HG02884 (cell line): Measurements from ENCODE around the gene SCPEP1.

ENCODE experiments used
- ATAC-seq: cut with Tn5 transposase; IDR thresholded peaks from one replicate; pipeline ENCODE4 v1.9.1; 2021; ENCODE audit warnings: mild to moderate bottlenecking, moderate library complexity; ENCODE audit not compliant: unreplicated experiment

SCPEP1 gene

DNA sequence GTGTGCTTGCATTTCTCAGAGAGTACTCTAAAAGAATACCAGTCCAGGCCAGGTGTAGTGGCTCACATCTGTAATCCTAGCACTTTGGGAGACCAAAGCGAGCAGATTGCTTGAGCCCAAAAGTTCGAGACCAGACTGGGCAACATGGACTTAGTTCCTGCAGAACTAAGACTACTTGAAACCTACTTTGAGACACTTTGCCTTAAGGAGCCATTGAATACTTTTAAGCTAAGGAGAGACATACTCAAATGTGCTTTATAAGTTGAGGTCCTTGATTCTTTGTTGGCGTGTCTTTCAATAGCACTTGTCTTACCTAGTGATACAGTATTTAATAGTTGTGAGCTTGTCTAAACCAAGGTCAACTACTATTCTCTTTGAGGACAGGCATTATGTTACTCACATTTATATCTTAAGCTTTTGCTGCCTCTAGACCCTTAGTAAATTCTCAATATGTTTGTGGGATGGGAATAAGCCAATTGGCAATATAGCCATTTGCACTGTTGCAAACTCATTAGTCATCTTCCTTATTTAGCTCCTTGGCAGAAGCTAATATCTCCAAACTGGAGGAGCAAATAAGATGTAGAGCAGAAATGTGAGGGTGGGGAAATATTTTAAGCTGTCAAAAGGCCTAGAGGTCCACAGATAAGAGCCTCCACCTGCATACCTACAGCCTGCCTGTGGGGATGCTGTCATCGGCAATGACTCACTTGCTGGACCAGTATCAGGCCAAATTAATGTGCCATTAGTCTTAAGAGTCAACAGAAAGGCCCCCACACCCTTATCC, 16.3 kb downstream of the SCPEP1 start:
- ATAC-seq, result no peak

DNA sequence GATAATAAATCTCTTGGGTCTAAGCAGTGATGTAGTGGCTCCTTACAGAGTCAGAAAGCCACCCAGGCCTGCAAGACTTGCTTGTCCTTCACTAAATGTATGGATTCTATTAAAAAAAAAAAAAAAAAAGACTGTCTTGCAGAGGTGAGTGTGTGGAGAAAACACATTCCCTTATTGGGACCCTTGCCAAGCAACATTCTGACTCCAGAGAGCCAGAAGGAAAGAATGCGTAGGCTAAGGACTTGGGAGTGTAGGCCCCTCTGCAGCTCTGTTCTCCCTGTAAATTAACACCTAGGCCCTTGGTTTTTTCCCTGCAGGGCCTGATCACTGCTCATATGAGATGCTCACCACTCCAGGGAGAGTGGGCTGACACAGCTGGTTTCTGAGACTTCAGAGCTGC, 17.8 kb downstream of the SCPEP1 start:
- no peak for ATAC-seq

DNA sequence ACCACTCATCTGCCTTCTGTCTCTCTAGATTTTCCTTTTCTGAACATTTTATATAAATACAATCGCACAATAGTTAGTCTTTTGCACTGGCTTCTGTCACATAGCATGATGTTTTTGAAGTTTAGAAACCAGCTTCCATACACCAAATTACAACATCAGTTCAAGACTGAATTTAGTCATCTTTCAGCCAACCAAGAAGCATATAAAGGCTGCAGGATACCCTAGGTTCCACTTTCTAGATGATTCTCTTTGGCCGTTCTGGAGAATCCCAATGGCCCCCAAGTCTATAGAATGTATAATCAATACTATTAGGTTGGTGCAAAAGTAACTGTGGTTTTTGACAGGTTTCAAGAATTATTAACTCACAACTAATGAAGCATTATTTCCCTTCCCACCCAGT, 19.4 kb downstream of the SCPEP1 start:
- no peak for ATAC-seq

DNA sequence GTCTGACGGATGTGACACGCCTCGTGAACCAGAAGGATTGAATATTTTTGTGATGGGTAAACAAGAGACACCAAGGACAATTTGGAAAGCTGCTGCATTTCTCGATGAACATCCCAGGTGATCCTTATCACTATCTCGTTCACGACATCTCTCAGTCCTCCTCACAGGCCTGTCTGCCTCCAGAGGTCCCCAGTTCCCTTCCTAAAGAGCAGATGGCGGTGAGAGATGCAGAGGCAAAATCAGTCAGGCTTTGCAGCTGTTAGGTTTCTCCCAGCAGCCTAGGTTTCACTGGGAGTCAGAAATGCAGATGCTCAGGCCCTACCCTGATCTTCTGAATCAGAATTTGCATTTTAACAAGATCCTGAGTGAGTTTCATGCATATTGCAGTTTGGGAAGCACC, 23.6 kb downstream of the SCPEP1 start:
- ATAC-seq, result no peak

DNA sequence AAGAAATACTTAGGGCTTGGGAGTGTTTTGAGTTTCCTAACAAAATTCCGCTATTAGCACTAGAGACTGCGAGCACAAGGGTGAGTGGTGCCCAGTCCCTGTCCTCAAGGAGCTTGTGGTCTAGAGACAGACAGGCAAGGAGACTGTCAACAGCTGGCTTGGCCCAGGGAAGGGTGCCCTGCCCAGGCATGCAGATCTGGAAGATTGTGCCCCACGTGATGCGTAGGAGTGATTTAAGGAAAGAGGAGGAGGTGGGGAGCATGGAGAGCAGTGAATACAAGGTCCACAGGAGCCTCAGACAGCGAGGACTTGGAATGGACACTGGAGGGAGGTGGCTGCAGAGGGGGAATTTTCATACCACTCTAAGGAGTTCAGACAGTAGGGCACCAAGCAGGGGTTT, 25.0 kb downstream of the SCPEP1 start:
- no peak for ATAC-seq

DNA sequence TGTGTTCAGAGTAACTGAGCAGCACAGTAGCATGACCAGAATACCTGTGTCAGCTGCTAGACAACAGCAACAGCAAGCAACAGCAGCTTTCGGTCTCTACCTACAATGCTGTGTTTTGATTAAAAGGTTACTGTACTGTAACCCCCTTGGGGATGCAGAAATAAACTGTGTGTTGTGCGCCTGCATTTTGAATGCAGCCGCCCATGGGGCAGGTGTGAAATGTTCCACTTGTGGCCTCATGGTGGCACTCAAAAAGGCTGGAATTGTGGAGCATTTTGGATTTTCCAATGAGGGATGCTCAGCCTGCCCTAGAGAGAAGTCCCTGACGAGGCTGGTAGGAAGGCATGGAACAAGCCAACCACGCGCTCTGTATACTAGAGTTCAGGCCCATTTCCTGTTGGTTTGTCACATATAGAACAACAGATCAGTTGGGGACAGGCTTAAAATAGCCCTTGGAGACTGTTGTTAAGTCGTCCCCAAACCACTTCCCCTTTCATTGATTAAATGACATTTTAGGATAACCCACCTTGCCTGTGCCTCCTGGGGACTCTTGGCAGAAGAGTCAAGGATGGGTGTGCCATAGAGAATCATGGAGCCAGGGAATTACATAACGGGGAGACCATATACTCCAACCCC, 27.1 kb downstream of the SCPEP1 start:
- peak; percentile 83 for ATAC-seq

DNA sequence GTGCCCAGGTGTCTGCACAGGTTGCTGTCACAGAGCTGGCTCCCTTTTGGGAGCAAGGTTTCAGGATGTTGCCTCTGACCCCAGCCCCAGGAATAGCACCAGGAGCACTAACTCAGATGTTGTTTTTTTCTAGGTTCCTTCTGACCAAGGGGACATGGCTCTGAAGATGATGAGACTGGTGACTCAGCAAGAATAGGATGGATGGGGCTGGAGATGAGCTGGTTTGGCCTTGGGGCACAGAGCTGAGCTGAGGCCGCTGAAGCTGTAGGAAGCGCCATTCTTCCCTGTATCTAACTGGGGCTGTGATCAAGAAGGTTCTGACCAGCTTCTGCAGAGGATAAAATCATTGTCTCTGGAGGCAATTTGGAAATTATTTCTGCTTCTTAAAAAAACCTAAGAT, 28.1 kb downstream of the SCPEP1 start:
- no peak for ATAC-seq

DNA sequence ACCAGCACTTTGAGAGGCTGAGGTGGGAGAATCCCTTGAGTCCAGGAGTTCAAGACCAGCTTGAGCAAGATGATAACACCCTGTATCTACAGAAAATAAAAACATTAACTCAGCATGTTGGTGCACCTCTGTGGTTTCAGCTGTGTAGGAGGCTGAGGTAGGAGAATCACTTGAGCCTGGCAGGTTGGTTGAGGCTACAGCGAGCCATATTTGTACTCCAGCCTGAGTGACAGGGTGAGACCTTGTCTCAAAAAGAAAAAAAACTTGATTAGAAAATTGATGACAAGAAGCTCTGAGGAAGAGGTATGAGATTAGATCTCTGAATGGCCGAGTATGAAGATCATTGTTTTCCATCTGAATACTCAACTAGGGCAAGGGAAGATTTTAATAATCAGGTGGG, 31.0 kb downstream of the SCPEP1 start:
- no peak for ATAC-seq

DNA sequence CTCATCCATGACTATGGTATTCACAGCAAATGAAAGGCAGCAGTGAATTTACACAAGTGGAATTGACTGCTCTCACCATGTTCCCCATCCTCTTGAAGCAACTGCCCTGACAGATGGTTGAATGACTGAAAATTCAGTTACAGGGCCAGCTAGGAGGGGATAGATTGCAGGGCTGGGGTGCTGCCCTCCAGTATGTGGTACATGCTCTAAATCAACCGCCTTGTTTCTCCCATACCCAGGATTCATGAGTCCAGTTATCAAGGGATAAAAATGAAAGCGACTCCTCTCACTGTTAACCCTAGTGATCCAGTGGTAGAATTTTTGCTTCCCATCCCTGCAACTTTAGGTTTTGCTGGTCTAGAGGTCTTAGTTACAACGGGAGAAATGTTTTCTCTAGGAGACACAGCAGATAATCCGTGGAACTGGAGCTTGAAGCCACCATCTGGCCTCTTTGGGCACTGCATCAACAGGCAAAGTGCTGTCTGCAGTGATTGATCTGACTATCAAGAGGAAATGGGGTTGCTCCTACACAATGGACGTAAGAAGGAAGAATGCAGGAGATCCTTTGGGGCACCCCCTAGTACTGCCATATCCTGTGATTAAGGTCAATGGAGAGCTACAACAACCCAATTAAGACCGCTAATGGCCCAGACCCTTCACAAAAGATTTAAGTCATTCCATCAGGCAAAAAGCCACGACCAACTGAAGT, 32.0 kb downstream of the SCPEP1 start:
- ATAC-seq, result peak; percentile 54

DNA sequence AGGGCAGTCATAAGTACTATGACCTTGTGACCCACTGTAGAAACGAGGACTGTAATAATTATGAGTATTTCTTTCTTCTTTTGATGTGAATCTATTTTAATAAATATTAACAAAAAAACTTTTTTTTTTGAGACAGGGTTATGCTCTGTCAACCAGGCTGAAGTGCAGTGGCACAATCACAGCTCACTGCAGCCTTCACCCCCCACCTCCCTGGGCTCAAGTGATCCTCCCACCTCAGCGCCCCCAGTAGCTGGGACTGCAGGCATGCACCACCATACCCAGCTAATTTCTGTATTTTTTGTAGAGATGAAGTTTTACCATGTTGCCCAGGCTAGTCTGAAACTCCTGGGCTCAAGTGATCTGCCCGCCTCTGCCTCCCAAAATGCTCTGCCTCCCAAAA, 32.6 kb downstream of the SCPEP1 start:
- ATAC-seq, result no peak

DNA sequence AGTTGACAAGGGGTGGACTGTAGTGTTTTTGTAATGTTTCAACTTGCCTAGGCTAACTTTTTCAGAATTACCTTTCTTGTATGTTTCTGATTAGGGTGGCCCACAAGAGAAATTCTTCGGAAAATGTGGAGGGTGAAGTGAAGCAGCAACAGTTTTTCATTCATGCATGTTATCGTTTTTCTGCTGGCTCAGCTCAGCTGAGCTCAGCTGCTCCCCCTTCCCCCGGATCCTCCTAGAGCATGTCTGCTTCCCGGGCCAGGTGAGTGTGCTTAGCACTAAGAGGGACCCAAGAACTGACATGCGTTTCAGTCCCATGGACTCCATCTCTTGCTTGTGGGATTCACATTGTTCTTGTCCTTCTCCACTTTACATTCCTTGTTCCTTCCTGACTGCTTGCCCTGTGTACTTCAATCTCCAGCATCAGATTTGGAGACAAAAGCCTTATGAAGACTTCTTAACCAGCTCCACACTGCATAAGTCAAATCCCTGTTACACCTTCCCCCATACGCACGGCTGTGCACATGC, 33.6 kb downstream of the SCPEP1 start:
- ATAC-seq, result no peak

DNA sequence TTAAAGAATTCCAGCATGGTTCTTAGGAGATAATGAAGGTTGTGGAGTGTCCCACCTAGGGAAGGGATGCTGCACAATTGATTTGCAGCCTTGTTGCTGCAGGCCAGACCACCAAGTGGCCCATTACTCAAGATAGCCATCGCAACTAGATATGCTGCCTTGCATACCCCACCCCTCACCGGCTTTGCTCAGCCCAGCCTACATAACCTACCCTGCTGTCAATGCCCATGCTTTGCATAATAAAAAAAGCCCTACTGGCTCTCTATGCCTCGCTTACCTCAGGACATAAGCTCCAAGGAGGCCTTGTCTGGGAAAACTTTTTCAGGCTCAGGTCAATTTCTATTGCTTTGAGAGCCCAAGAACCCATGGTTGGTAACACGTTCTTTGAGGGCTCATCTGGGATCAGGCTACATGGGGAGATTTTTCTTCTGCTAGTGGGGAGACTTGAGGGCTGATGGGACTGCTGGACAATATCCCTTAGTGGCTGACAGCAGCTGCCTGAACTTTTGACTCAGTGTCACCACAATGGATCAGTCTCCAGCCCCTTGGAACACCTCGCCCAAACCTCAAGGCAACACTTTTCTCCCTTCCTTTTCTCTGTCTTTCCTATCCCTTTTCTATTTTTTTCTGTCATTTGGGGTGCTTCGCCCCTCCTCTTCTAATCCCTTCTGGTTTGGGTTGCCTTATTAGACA, 38.3 kb downstream of the SCPEP1 start:
- ATAC-seq, result no peak

DNA sequence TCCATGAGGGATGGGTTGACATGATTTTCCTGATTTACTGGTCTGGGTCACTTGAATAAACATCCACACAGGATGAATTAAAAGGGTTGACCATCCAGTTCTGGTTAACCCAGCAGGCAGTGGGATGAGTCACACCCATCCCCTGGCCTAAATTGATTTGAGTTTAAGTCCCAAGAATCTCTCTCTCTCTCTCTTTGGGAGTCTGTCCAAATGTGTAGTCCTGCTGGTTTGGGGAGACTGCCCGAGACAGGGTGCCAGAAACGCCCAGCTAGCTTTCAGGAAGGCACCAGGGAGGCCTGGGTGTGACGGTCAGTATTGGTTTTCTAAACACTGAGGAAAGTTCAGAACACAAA, 38.8 kb downstream of the SCPEP1 start:
- no peak for ATAC-seq

DNA sequence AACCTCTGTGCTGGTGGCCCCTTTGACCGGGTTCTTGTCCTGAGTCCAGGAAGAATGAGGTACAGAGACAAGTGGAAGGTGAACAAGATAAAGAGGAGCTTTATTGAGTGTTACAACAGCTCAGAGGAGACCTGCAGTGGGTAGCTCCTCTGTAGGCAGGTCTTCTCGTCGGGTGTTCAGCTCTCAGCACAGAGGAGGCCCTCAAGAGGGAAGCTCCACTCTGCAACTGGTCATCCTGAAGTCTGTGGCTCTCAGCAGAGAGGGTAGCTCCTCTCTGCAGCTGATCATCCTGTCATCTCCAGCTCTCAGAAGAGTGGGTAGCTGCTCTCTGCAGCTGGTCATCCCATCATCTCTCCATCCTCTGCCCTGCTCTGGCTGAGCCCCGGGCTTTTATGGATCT, 39.7 kb downstream of the SCPEP1 start:
- no peak for ATAC-seq

DNA sequence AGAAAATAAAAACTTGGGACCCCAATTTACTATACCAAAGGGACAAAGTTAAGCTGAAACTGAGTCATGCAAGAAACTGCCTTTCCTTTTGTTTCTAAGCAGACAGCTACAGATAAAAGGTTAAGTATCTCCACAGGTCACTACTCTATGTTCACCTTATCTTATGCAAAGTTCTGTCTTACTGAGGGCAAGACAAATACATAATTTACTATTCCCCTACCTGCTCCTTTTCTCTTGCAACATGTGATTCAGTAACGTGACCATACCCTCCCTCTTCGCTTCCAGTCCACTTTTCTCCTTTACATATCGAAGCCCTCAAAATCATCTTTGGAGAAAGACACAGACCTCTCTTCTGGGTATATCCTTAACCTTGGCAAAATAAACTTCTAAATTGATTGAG, 42.3 kb downstream of the SCPEP1 start:
- ATAC-seq, result no peak

DNA sequence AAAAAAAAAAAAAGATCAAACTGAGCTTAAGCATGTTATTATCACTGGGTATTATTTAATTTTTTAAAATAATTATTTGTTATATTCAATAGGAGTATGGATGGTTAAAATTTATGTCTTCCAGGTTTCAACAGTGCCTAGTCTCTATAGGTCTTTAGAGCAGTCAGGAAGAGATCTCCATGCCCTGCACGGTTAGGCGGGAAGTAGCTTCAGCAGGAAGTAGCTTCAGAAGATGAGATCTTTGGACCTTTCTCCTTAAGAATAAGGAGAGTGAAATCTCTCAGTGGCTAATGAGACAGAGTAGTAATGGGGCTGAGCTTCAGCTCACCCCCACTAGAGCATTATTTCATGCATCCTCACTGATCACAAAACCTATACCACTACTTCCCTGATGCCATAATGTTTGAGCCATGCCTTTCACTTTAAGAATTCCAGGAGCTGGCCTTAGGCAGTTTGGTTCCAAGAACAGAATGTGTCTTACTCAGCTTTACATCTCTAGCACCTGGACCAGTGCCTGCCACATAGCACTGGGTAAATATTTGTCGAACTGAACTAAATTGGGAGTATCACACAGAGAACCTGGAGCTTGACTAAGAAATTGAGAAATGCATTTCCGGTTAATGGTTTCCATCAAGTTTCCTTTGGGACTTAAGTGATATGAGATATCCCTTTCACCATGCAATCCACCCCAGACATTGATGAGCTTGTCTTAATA, 43.5 kb downstream of the SCPEP1 start:
- ATAC-seq, result no peak

DNA sequence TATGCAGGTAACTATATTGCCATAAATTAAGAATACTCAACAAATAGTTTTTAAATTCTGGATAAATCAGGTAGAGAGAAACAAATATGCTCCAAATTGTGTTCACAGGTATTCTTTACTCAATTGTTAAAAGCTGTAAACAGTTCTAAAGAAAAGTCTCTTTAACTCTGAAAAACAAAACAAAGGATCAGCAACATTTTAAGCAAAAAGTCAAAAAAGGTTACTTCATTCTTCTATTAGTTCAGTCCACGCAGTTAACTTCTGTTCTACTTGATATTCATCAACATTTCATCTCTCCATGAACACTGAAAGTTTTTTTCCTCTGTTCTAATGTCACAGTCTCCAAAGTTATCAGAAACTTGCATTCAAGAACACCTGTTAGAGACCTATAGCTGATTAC, 47.9 kb downstream of the SCPEP1 start:
- no peak for ATAC-seq

DNA sequence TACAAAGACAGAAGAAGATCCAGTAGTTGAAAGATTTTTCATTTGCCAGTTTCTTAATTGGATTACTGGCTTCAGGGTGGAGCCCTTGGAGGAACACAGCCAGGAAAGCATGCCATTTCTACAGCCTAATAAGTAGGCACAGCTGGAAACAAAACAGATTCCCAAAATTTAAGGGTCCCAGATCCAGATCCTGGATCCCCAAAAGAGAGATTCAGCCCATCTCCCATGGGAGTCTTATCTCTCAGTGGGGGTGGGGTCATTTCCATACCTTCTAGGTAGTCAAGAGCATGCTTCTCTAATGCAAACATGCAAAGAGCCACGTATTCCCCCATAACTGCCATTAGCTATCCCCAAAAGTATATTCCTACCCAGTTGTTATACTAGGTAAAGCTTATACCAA, 49.9 kb downstream of the SCPEP1 start:
- ATAC-seq, result no peak

DNA sequence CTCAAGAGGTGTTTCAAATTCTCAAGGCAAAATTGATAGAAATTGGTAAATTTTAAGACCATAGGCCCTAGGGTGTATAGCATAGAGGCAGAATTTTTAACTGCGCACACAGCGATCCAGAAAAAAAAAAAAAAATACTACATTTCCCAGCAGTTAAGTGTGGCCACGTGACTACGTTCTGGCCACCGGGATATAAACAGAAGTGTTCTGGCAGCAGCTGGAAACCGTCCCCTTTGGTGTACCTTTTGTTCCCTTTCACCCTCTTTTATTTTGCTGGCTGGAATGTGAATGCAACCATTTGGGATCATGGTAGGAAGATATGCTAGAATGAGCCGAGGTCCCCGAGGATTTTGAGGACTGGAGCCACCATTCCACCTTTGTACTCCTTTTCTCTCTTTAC, 54.4 kb downstream of the SCPEP1 start:
- ATAC-seq, result no peak

DNA sequence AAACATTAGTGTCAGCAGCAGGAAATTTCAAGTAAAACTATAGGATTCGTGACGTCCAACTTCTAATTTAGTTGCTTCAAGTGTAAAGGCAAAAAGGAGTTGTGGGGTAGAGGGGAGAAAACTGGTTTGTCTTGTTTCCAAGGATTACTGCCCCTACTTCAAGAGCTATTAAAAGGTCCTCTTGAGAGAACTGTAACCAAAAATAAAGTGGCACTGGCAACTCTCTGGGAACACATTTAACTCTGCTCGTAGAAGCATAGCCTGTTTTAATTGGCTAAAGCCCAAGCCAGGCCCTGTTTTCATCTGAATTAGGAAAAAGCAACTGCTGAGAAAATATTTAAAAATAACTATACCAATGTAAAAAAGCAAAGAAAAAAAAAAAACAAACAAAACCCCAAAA, 55.4 kb downstream of the SCPEP1 start:
- ATAC-seq, result no peak
